ENCODE measurements around the gene SMCO4. TPM values are rescaled to one million over a fixed set of nuclear protein-coding genes. Genes with fewer than 3 reads are reported as not detected.

SMCO4 gene
- total RNA-seq, 4 donors from 2014 or later = 6.7 to 71.1 (median 13.5) TPM

DNA sequence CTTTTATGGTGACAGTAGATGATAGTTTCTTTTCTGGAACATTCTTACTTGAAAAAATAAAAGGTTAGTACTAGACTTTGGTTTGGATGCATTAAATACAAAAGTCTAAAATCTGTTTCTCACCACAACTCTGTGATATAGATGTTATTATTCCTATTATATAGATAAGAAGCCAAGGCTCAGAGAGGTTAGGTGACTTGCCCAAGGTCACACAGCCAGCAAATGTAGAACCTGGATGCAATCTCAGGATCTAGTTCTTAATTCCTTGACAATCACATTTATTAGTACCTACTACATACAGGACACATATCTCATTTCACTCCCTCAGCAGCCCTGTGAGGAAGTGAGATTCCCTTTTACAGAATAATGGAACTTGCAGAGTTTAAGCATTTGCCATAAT lies 26.3 kb upstream of the SMCO4 start:
- TF ChIP-seq, protein P1, sequence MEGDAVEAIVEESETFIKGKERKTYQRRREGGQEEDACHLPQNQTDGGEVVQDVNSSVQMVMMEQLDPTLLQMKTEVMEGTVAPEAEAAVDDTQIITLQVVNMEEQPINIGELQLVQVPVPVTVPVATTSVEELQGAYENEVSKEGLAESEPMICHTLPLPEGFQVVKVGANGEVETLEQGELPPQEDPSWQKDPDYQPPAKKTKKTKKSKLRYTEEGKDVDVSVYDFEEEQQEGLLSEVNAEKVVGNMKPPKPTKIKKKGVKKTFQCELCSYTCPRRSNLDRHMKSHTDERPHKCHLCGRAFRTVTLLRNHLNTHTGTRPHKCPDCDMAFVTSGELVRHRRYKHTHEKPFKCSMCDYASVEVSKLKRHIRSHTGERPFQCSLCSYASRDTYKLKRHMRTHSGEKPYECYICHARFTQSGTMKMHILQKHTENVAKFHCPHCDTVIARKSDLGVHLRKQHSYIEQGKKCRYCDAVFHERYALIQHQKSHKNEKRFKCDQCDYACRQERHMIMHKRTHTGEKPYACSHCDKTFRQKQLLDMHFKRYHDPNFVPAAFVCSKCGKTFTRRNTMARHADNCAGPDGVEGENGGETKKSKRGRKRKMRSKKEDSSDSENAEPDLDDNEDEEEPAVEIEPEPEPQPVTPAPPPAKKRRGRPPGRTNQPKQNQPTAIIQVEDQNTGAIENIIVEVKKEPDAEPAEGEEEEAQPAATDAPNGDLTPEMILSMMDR (IDR thresholded peaks at IDR 0.05; ENCODE audit: low read depth) = no peak

DNA sequence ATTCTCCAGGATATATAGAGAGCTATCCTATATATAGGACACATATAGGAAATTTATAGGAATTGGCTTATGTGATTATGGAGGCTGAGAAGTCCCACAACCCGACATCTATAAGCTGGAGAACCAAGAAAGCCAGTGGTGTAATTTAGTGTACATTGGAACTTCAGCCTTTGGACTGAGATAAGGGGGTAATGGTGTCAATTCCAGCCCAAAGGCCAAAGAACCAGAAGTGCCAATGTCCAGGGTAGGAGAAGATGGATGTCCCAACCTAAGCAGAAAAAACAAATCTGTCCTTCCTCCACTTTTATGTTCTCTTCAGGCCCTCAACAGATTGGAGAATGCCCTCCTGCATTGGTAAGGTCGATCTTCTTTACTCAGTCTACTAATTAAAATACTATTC lies 25.5 kb upstream of the SMCO4 start:
- TF ChIP-seq, protein P1 (IDR thresholded peaks at IDR 0.05; ENCODE audit: low read depth) = no peak

DNA sequence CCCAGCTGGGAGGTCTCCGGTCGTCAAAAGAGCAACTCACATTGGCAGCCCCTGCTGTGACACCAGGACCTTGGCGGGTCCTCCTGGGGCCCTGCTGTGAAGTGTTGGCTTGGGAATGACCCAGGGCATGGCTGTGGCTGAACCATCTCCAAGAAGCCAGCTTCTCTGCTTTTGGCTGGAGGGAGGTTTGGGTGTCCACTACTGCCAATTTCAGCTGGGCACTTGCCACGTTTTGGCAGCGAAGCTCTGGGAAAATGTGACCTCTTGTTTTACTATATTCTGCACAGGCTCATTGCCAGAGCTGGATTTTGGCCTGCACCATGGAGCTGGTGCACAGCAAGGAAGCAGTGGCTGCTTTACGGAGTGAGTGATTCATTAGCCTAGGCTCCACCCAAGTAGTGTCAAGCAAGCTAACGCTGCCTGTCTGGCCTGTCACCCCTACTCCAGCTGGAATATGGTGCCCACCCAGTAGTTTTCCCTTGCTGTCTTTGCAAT lies 24.3 kb upstream of the SMCO4 start:
- TF ChIP-seq, protein P1 (IDR thresholded peaks at IDR 0.05; ENCODE audit: low read depth) = no peak

DNA sequence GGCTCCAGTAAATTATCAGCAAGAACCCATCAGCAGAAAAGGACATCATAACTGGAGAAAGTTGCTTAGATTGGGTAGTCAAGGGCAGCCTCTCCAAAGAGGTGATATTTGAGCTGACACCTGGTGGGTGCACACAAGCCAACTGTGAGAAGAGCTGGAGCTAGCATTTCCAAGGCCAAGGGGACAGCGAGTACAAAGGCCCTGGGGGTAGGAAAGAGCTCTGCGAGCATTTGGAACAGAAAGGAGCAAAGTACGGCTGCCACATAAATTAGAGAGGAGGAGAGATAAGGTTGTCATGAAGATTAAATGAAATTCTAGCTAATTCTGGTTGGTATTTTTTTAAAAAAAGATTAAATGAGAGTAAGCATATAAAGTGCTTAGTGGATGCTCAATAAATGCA lies 21.7 kb upstream of the SMCO4 start:
- TF ChIP-seq, protein P1 (IDR thresholded peaks at IDR 0.05; ENCODE audit: low read depth) = no peak

DNA sequence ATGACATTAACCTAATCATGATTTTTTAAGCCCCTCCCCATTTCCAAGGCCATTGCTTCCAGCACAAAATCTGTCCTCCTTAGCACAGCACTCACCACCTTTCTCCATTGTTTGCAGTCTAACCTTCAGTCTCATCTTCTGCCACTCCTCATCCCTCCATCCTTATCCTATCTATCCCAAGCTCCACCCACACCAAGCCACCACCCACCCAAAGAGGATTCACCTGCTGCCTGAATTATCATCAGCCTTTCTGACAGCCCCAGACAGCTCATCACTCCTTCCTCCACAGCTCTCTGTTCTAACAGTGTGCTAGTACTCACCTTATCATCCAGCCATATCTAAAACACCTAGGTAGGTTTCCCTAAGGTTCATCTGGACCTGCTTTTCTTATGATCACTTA lies 20.7 kb upstream of the SMCO4 start:
- TF ChIP-seq, protein P1 (IDR thresholded peaks at IDR 0.05; ENCODE audit: low read depth) = no peak

DNA sequence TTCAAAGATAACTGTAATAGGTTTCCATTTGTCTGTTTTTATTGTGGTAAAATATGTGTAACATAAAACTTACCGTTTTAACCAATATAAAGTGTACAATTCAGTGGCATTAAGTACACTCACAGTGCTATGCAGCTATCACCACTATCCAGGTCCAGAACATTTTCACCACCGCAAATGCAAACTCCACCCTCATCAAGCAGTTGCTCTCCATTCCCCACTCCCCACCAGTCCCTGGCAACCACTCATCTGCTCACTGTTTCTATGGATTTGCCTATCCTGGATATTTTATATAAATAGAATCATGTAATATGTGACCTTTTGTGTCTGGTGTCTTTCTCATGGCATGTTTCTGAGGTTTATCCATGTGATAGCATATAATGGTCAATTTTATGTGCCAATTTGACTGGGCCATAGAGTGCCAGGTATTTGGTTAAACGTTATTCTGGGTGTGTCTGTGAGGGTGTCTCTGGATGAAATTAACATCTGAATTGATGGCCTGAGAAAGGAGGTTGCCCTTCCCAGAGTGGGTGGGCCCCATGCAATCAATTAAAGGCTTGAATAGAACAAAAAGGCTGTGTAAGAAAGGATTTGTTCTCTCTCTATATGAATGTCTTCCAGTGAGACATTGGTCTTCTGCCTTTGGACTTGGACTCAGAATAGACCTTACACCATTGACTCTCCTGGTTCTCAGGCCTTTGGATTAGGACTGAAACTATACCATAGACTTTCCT lies 17.2 kb upstream of the SMCO4 start:
- TF ChIP-seq, protein P1 (IDR thresholded peaks at IDR 0.05; ENCODE audit: low read depth) = no peak

DNA sequence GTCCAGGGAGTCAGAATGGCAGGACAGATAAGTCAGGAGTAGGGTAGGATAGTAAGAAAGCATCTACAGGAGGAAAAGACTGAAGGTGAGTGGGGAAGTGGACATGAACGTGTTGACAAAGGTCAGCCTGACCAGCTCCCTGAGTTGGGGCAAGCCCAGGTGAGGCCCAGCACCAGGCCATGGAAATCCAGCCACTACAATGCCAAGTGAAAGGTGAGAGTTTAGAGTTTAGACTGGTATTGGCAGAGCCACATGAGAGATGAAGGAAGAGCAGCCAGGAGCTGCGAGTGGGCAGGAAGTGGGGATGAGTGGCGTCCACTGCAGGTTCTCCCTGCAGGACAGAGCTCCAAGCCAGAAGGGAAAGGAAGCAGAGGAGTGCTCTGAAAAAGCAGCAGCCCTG lies 16.5 kb upstream of the SMCO4 start:
- TF ChIP-seq, protein P1 (IDR thresholded peaks at IDR 0.05; ENCODE audit: low read depth) = no peak

Data from subcutaneous adipose tissue (tissue), 4 donors.